ENCODE data around the gene ACSS1. TPM values are rescaled to one million over a fixed set of nuclear protein-coding genes. Genes with fewer than 3 reads are reported as not detected.

The ACSS1 gene
- total and polyA plus RNA-seq, 2 of the 8 experiments (the other 6 are each of a cell fraction or from before 2014, with no cell fraction given) = 2.6 to 3.4 TPM

GRCh38 chr20:25036331-25036936, 21.5 kb downstream of the ACSS1 start:
- Histone ChIP-seq H3K14ac (ENCODE audit: insufficient read length) (no peak overlapping the region), H3K23me2 (ENCODE audit: low read depth, low read length) (no peaks in the 10 kb centered on the region), H2BK5ac (ENCODE audit: low read depth, low read length) (no peak overlapping the region), H3K56ac (replicated peaks; ENCODE audit: insufficient read length, low read depth, low read length) (no peak overlapping the region), H3K18ac (ENCODE audit: extremely low read depth, low read length) (no peak overlapping the region), H2AFZ (ENCODE audit: low read length) (no peak overlapping the region), H3K4me3 (ENCODE audit: extremely low read depth in 1 of 4, insufficient read depth in 2 of 4, low read depth in 3 of 4, low read length in 4 of 4) (no peak overlapping the region), H4K8ac (ENCODE audit: extremely low read depth, insufficient read depth, low read length) (no peak overlapping the region), H2AK5ac (ENCODE audit: low read depth, low read length) (no peak overlapping the region), H3K36me3 (ENCODE audit: control insufficient read depth in 2 of 4, insufficient read depth in 4 of 4, low read length in 3 of 4) (no peaks in the 10 kb centered on the region), H2BK120ac (replicated peaks; ENCODE audit: low read depth, low read length) (no peak overlapping the region), H2BK12ac (ENCODE audit: low read depth, low read length) (no peak overlapping the region), H3K4me2 (ENCODE audit: insufficient read depth in 1 of 2, low read depth in 2 of 2, low read length in 2 of 2) (no peak overlapping the region), H3K79me1 (ENCODE audit: low read depth, low read length) (no peaks in the 10 kb centered on the region), H4K5ac (ENCODE audit: insufficient read length, low read depth, low read length) (no peak overlapping the region), H3K23ac (ENCODE audit: insufficient read length) (no peak overlapping the region), H3K9ac (replicated peaks in 1 of 4; ENCODE audit: extremely low read depth in 1 of 4, low read depth in 3 of 4, low read length in 3 of 4) (no peak overlapping the region), H3K4me1 (replicated peaks in 1 of 4; ENCODE audit: control insufficient read depth in 3 of 4, insufficient read depth in 4 of 4, low read length in 3 of 4) (peaks cover 0 to 5% (median 1%) of the 10 kb centered on the region in 4 experiments; a peak in 3 of 7 replicates), H4K20me1 (replicated peaks in 1 of 2; ENCODE audit: control insufficient read depth in 1 of 2, insufficient read depth in 2 of 2, low read length in 2 of 2) (no peaks in the 10 kb centered on the region), H3K4ac (replicated peaks; ENCODE audit: insufficient read length, low read depth, low read length) (no peak overlapping the region), H2BK15ac (ENCODE audit: low read length) (no peak overlapping the region), H3K27ac (ENCODE audit: low read depth, low read length) (no peak overlapping the region), H3K9me3 (ENCODE audit: insufficient read depth in 2 of 2, low read depth in 1 of 2, low read length in 1 of 2) (peaks cover 0 to 5% of the 10 kb centered on the region in 2 experiments; a peak in 1 of 4 replicates), H2BK20ac (ENCODE audit: low read length) (no peak overlapping the region), H3K79me2 (ENCODE audit: control insufficient read depth in 1 of 2, insufficient read depth in 2 of 2, low read length in 2 of 2) (no peaks in the 10 kb centered on the region), H4K91ac (replicated peaks; ENCODE audit: insufficient read length, low read length) (no peak overlapping the region), H3K27me3 (replicated peaks in 1 of 4; ENCODE audit: control insufficient read depth in 3 of 4, extremely low read depth in 1 of 4, insufficient read depth in 3 of 4, low read length in 3 of 4) (no peaks in the 10 kb centered on the region; a peak in 1 of 7 replicates)
- DNase-seq (ENCODE audit: low read depth in 1 of 2, low spot score in 2 of 2) (no peak), FAIRE-seq (no peak)
- ChIA-PET CTCF (ENCODE audit: partially characterized antibody) (interaction anchor here (0.8 to 1.5 kb wide), 2 partner anchors 23 to 29 kb away, joined by 3 read pairs; no protein-coding TSS in a partner anchor), POLR2A (ENCODE audit: partially characterized antibody) (interaction anchor here (0.6 kb wide), 1 partner anchor 29 kb away, joined by 4 read pairs; no protein-coding TSS in a partner anchor)
- TF ChIP-seq E2F6 (IDR thresholded peaks at IDR 0.05) (no peak), BCL11A (IDR thresholded peaks at IDR 0.05; ENCODE audit: low read depth in 2 of 2, low read length in 2 of 2) (no peak), SIN3A (conservative IDR thresholded peaks at IDR 0.05 in 1 of 2, IDR thresholded peaks at IDR 0.05 in 1 of 2; ENCODE audit: low read depth in 1 of 2, low read length in 2 of 2) (no peak), MAFK (IDR thresholded peaks at IDR 0.05; ENCODE audit: low read depth, low read length) (no peak), KDM5A (IDR thresholded peaks at IDR 0.05; ENCODE audit: low read length) (no peak), ATF3 (IDR thresholded peaks at IDR 0.05; ENCODE audit: insufficient read depth, low read depth, low read length) (no peak)
- 83% methylated on average over 7 of the region's 7 CpGs; no CpG with 5 or more reads in 1 of the 2 experiments for WGBS, 2 experiments (ENCODE audit: extremely low coverage in 1 of 2, insufficient coverage in 1 of 2, insufficient read length in 1 of 2, insufficient replicate concordance in 2 of 2, low coverage in 1 of 2, low lambda C conversion rate in 2 of 2, missing lambda C conversion rate in 1 of 2)
